KBM-7 (cell line): Measurements from ENCODE around the gene IL26.

Experiments used
- DNase-seq: peaks from one replicate; pipeline ENCODE4 v3.0.0-alpha.2; 2015
- in situ Hi-C: fragments of 300-500 bp; cut with MboI; formaldehyde crosslinking; loops from 2 replicates; pipeline ENCODE4 v1.14.3; 2020; ENCODE audit warnings: low sequenced_read_pairs, low pct_unique_long_range_greater_than_20kb, mixed read lengths

The IL26 gene

GRCh38 chr12:68169213-68169889, 56.3 kb downstream of the IL26 start:
- in situ Hi-C loops, result no loop called here
- no peak for DNase-seq

GRCh38 chr12:68166317-68166831, 59.2 kb downstream of the IL26 start:
- in situ Hi-C loops, result no loop called here
- no peak for DNase-seq

DNA sequence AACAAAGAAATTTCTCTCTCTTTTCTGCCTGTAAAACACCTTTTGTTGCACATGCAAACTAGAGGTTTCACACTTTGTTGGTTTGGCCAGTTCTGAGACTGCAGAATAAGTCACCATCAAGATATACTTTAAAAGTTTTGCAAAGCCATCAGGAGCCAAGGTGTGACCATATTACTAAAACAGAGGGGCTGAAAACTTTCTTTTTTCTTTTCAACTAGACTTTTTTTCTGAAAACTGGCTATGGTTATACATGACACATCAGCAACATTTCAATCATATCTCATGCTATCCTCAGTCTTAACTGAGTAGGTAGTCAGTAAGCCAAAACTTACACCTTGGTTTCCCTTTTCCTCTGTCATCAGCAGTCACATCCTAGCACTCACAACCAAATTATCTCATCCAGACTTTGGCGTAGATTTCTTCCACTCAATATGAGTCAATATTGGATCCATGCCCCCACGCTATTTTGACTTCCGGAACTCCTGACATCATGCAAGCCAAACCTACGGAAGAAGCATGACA, 62.0 kb downstream of the IL26 start:
- in situ Hi-C loops, result no loop called here
- DNase-seq, result no peak

- no peak for DNase-seq
- in situ Hi-C loops, result no loop called here
These were observed 63.2 kb downstream of the IL26 start for GRCh38 chr12:68162374-68162773.

DNA sequence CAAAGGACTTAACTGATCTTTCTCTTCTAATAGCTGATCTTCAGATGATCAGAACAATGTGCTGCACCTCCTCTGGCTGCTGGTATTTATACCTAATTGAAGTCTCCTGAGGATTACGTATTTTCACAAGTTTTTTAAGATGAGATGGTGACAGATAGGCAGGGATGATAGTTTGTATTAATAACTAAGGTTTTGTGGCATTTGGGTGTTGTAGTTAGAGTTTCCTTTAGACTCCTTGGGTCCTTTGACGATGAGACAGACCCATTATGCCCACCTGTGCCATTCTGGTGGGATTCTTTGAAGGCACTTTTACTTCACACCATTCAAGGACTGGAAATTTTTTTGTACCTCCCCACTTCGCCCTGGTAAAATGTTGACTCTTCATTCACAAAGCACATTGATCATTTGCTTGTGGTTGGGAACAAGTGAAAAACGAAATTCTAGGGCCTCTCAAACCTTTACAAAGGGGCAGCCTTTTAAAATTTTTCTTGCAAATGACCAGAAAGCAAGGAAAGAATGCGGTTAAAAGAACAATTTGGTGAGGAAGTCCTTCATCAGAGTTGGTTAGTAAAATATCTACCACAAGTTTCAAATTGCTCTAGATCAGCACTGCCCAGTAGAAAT, 65.8 kb downstream of the IL26 start, which contains the start of gene IFNG:
Gene IFNG (minus strand): TSS at position 60 of the 624 bp plus-strand sequence. CDS start 125 bp downstream, outside the sequence.
- no peak for DNase-seq
- in situ Hi-C loops, result no loop called here

GRCh38 chr12:68158432-68158831, 67.2 kb downstream of the IL26 start:
- in situ Hi-C loops, result no loop called here
- DNase-seq, result peak; percentile 46

DNA sequence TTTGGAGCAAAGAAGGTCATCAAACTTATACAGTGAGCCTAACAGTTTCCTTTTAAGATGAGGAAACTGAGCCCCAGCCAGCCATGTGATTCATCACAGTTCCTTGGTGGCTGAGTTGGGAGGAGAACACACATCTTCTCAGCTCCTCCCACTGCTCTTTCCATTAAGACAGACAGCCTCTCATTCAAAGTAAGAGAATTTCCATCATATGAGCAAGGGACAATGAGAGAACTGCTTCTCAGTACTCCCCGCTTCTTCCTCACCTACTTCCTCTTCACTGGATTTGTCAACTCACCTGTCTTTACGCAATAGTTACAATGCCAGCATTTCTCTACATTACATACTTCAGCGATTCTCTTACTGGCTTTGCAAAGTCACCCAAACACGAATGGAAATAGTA, 68.2 kb downstream of the IL26 start:
- no peak for DNase-seq
- in situ Hi-C loops, result no loop called here

DNA sequence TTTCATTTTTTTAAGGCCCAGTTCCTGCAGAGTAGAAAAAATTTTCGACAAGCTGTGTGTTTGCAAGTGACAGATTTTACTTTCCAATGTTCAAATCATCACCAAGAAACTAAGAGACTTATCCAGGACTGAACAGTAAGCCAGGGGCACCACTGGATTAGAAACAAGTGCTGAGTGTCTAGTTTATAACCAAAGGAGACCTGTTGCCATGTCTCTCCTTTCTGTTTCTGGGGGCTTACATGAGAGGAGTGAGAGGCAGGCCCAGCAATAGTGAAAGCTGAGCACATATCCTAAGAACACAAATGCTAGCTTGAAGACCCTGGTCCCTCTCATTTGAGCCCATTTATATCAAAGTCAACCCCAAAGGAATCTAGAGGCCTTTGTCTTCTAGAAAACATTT, 69.0 kb downstream of the IL26 start:
- in situ Hi-C loops, result no loop called here
- DNase-seq, result no peak

DNA sequence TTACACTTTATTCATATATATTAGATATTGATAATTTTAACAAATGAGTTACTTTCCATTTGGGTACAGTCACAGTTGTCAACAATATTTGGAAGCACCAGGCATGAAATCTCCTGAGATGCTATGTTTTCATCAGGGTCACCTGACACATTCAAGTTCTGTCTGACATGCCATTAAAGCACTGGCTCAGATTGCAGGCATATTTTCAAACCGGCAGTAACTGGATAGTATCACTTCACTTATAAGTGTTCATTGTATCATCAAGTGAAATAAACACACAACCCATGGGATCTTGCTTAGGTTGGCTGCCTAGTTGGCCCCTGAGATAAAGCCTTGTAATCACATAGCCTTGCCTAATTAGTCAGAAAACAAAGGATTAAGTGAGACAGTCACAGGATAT, 70.8 kb downstream of the IL26 start:
- in situ Hi-C loops, result no loop called here
- no peak for DNase-seq
